Stimulated activated CD4-positive, alpha-beta T cell treated with anti-CD3 and anti-CD28 coated beads, TNF-alpha, amount 100 ng/mL, for 24 hours (primary cell): ENCODE data around the gene MTX3.

ENCODE experiments used
- DNase-seq, 3 experiments: peaks; one replicate each; pipeline ENCODE4 v3.0.0-alpha.2; 2020; ENCODE audit warnings: low read depth in 3 of 3

MTX3 gene, protein sequence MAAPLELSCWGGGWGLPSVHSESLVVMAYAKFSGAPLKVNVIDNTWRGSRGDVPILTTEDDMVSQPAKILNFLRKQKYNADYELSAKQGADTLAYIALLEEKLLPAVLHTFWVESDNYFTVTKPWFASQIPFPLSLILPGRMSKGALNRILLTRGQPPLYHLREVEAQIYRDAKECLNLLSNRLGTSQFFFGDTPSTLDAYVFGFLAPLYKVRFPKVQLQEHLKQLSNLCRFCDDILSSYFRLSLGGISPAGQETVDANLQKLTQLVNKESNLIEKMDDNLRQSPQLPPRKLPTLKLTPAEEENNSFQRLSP

DNA sequence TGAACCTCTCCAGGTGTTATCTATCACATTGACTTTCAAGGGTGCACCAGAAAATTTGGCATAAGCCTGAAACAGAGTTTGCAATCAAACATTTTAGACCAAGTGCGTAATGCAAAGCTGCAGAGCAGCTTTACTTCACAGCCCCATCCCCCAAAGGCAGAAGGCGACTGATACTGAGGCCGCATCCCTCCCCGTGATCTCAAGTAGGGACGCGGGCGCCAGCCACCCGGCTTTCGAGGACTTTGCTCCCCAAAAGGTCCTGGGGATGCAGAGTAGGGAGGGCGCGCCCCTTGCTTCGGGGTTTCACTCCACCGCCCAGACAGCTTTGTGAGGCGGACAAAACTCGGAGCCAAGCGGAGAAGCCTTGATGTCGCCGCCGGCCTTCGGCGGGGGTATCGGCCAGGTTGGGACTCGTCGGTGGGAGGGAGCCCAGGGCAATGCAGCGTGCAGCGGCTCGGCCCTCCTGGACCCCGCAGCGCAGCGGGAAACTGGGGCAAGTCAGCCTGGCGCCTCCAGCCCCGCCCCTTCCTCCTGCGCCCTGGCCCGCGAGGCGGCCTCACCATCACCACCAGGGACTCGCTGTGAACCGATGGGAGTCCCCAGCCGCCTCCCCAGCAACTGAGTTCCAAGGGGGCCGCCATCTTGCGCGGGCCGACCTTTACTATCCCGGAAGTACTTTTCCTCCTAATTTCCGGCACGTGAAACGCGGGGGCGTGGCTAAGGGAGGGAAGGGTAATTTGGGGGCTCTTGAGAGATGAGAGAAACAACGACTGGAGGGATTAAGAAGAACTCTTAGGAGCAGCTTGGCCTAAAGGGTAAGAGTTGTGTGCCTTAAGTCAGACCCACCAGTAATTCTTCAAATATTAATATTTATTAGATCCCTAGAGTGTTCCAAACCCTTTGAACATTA, at the start of gene MTX3:
MTX3 (minus strand) TSS at position 665 of the 910 bp plus-strand sequence; CDS start at position 641, 24 bp downstream.
- DNase-seq = peak; percentile 83 to 90 (median 85)

DNA sequence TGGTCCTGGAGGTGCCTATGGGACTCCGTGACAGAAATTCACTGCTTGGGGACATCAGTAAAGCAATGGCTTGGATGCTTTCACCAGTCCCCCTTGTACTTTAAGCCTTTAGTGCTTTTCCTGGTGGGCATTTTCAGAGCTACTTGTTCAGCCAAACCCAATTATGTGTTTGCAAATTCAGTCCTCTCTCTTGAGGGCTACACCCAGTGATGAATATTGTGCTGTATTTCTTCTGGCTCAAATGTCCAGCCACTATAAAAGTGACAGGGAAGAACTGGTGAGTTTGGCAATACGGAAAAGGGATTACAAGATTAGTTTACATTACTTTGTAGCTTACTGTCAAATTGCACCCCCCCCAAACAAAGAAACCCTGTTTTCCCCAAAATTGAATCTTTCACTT, 48.6 kb upstream of the MTX3 start:
- DNase-seq = no peak

DNA sequence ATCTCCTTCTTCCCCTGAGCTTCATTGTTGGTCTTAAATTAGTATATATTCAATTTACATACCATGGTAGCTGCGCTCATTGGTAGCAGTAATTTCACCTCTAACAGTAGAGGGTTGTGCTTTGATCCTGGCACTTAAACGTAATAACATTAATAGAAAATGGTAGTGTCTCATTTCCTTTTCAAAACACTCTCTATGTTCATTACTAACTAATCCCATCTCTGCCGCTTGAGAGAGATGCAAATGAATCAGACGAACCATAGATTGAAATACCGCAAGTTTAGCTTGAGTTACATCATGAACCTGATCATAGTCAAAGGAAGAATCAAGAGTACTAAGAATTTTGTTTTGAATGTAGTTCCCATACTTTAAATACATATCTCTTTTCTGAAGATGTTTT, 46.3 kb upstream of the MTX3 start:
- no peak for DNase-seq

DNA sequence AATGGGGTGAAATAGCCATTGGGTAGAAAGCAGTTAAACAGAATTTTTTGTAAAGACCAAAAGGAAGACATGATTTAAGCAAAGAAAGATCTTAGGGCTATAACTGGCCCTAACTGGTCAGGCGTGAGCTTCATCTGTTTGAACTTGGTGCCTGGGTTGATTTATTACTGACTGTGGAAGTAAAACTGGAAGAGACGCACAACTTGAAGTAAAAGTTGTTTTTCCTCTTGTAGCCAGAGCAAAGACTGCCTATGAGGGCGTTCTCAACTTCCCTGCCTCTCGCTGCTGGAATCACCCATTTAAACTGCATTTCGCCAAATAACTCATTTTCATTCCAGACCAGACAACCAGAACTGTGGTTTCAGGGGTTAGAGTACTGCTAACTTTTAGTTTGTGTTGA, 45.6 kb upstream of the MTX3 start:
- DNase-seq = no peak

DNA sequence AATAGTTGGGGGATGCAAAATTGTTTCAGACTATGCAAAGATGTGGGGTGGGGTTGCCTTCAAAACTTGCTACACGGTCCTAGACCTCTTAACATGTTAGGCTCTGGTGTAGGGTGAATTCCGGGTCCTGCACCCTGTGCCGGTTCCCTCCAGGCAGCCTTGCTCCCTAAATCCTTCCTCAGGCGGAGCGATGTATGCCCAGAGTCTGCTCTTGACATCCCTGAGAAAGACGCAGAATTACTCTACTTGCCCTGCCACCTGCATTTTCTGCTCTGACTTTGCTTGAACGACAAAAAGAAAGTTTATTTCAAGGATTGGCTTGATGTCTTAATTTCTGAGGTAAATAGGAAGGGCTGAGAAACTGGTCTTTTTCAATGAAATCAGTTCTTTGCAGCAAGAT, 44.8 kb upstream of the MTX3 start:
- no peak for DNase-seq

DNA sequence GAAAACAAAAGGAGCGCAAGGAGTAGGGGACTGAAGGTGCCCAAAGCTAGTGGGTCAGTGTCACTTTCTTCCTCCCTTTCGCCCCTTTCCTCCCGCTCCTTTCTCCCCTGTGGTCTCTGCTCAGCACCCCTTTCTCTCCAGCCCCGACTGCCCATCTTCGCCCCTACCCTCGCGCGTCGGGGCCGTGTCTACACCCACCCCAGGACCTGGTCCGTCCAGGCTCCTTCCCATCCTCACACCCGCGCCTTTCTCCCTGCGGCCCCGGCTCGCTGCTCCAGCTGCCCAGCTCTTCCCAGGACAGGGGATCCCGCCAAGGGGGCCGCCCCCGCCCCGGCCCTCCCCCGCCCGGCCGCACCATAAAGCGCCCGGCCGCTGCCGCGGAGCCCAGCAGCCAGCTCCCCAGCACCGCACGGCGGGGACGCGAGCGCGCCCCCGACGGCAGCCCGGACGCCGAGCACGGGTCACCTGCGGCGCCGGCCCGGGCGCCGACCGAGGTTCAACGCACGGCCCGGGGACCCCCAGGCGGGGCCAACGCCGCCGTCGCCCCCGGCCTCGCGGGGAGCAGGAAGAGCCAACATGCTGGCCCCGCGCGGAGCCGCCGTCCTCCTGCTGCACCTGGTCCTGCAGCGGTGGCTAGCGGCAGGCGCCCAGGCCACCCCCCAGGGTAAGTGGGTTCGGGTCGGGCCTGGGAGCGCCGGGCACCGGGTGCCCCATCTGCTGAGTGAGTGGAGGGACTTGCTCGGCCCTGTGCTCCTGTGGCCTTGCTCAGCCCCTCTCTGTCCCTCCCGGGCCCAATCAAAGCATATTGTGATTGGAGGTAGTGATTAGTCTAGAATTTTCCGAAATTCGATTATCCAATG, 44.1 kb upstream of the MTX3 start, which contains the start of gene THBS4:
THBS4 (plus strand) TSS at position 387 of the 860 bp plus-strand sequence; CDS start at position 577, 190 bp downstream.
- DNase-seq = no peak

DNA sequence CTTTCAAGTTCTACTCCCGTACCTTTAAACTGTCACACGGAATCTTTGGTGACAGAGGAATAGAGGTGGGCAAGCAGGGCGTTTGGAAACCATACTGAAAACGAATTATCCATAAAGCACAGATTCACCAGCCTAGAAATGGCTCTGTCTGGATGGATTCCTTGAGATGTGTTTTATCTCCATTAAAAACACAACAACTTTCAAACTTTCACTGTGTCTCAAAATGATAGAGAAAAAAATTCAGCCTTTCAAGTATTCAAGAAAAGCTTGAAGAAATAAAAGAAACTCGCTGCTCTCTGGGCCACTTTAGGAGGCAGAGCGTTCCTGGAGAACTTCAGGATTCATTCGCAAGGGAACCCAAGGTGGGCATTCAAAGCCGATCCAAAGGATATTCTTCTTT, 43.5 kb upstream of the MTX3 start:
- DNase-seq = no peak

DNA sequence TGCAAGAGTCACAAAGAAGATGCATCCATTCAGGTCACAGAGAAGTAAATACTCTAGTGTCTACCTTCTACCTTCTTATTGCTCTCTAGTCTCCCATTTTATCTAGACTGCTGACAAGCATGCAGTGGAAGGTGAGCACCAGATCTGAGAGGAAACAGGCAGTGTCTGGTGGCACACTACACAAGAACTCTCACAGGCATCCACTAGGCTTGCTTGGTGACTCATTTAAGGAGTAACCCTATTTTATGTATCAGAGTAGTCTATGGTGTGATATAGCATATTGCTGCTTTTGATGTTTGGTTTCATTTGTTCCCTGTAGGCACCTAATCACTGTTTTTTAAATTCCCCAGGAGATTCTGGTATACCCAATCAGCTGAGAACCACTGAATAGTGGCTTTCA, 42.5 kb upstream of the MTX3 start:
- DNase-seq = peak in 1 of 3 experiments; percentile 16

DNA sequence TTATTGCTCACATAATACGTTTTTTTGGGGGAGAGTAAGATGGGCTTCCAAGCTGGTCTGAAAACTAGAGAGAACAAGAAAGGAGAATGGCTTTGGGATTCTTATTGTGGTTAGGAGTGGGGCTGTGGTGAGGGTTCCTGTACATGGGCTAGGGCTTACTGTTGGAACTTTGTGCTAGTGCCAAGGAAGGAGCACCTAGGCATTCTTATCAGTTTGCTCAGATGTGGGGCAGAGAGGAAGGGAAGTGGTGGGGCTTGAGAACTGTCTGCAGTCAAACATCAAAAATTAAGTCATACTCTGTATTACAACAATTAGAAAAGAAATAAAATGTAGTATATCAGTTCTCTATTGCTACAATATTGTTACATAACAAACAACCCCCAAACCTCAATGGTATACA, 40.0 kb upstream of the MTX3 start:
- no peak for DNase-seq

DNA sequence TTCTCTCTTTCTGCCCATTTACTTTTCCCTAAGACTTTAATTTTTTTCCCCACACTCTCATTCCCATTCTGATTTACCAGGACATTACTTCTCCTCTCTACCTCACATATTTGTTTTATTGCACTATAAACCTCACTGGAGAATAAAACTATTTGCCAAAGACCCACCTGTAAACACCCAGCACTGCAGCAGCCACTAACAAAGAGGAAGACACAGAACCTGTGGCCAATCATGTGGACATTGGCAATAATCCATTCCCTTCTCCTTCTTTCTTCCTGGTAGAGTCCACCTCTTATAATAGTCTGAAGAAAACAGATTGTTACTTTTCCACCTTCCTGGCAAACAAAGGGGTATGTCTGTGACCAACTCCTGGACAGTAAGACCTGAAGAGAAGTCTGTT, 35.8 kb upstream of the MTX3 start:
- no peak for DNase-seq

DNA sequence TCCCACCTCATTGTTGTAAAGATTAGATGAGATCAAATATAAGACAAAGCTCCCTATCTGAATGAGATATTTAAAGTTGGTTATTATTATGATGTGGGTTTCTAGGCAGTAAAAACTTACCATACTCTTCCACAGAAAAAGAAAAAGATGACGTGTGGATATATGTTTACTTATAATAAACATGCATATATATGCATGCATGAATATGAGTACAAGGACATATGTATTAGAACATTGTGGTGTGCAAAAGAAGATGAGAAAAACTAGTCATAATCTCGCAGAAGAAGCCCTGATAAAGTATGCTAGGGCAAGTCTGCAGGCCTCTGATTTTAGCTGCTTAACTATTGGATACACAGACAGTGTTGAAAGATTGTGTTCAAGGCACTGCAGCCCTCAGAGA, 34.0 kb upstream of the MTX3 start:
- no peak for DNase-seq

DNA sequence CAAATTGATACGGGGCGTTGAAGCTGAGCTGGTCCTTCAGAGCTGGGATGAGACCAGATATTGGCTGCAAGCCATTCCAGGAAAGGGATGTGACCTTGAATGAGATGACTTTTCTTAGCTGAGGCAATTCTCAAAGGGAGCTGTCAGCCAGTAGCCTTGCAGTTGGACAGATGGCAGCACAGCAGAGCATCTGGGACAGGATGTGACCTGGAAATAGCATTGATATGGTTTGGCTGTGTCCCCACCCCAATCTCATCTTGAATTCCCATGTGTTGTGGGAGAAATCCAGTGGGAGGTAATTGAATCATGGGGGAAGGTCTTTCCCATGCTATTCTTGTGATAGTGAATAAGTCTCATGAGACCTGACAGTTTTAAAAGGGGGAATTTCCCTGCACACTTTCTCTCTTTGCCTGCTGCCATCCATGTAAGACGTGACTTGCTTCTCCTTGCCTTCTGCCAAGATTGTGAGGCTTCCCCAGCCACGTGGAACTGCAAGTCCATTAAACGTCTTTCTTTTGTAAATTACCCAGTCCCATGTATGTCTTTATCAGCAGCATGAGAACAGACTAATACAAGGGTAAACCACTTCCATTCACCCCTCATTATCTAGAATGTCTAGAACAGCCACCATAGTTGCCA, 19.8 kb upstream of the MTX3 start:
- no peak for DNase-seq

DNA sequence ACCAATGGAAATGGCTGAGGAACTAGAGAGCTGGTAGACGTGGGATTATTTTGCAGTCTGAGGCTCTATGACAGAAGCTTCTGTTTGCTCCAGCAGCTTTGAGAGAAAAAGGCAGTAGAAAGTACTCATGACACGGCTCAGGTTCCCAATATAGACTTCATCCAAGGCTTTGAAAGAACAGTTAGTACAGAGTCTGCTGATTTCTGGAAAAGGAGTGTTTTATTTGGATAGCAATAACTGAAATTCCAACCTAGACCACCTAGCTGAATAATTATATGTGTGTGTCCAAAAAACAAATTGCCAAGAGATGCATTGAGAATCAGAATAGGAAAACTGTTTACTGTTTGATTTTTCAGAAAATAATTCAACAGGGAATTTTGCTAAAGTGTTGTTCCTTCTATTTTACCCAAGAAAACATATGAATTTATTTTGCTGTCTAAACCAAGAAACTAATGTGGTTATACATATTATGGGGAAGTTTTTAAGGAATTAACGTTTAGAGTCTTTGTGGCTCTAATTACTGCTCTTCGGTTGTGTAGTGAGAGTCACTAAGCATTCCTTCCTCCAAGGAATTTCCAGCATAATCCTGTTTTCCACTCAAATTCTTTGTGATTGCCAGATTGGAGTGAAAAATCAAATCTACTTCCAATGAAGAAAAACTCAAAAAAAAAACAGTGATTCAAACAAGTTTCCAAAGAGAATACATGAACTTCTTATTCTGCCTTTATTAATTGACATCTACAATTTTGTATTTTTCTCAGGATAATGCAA, 18.1 kb upstream of the MTX3 start:
- no peak for DNase-seq

DNA sequence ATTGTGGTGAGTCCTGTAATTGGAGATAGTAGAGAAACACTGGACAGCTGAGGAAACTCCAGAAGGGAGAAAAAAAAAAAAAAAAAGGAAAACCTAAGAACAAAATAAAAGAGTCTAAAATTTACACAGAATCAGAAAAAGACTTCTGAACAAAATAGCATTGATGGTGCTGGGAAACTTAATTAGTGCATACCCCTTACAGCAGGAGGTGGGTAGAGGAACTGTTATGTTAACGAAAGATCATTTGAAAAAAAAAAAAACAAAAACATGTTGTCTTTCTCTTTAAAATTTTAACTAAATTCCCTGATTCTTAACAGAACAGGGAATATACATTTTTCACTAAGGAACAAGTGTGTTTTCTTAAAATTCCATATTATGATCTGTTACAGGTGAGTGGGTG, 11.6 kb upstream of the MTX3 start:
- no peak for DNase-seq

DNA sequence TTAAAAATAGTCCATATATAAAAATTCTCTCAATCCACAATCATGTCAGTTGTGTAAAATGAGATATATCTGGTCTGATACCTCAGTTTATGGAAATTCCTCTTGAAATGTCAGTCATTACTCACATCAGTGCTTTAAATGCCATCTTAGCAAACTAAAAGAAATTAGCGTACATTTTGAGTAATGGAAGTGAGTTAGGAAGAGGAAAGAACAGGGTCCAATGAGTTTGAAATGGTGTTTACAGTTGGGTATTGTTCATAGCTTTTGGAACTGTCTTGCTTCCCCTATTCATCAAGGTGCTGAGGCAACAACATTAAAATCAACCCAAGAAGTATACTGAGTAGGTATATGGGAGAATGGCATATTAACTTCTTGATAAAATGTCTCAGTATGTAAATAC, 8.7 kb upstream of the MTX3 start:
- no peak for DNase-seq

DNA sequence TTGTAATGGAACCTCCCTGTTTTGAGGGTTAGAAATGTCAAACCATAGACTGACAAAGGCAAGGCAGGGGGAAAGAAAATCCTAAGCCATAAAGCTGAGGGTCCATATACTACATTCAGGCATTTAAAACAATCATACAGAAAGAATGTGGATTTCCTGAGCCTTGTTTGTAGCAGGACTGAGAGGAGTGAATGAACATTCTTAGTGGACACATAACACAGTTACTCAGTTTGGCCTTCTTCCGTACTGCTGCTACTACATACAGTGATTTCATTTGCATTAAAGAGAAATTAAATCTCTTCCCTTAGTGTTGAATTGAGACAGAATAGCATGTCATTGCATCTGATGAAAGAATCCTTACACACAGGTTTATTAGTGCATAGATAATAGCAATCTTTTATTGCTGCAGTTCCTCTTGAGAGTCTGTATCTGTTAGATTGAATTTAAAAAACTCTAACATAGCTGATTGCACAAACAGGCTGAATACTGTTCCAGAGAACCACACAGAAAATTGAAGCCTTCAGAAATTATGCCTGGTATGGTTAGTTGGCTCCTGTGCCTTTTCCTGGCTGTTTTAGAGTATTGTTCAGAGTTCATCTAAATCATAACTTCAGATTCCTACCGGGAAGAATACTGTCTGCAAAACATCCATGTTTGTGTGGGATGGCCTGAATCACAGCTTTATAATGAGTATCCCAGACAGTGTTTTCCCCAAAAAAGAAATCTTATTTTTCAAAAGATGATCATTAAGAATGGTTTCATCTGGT, 2.0 kb upstream of the MTX3 start:
- DNase-seq = no peak

DNA sequence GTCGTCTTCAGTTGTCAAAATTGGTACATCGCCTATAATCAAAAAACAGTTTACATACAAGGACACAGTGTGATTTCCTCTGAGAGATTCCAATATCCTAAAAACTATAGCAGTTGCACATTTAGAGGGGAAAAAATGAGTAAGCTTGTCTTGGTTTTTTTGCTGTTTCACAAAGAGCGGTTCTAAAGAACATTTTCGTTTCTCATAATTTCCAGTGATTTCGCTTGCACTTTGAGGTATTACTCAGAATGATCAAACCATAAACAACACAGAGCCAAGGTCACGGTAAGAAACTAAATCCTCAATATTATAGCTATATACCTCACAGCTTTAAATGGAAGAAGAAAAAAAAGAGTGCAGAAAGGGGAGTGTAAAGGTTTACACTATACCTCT, 861 bp downstream of the MTX3 start:
- no peak for DNase-seq

DNA sequence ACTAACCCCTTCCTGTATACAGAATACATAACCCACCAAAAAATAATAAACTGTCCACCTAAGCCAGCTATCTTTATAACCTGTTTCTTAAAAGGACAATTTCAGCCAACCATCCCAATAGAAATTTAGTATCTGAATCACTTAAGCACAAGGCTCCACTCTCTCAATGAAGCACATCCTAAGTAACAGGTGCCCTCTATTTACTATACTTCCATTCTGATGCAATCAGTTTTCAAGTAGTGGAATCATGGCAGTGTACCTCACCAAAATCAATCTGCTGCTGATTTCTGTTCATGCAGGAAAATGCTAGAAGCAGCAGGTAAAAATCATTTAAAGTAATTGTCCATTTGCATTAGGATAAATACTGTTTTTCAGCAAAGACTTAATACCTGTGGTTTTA, 4.8 kb downstream of the MTX3 start:
- DNase-seq = no peak

DNA sequence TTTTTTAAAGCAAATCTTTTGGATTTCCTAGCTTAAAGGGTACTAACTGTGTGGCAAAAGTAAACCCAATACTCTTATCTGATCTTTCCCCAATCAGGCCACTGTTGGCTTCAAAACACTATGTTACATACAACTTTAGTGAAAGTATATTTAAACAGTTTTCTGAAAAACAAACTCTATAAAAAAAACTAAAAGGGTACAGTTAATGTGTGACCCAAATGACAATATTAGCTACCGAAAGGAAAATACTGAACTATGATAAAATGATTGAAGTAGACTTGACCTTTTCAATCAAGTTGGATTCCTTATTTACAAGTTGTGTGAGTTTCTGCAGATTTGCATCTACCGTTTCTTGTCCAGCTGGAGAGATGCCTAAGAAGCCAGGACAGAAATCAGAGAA, 5.8 kb downstream of the MTX3 start:
- no peak for DNase-seq

DNA sequence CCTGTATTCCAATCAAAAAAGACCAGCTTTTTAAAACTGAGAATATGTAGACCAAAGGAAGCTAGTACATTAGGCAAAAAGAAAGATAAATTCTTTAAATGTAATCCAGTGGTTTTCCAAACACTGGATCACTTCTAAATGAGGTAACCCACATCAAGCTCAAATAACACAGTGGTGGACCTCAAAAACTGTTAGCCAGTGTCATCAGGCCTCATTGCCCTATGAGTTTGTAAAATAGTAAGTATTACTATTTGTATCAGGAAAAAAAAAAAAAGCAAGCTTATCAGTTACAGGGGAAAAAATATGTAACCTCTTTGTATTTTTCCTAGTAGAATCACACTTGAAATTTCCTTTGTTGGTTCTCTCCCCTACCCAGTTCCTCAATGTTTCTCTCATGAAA, 6.7 kb downstream of the MTX3 start:
- no peak for DNase-seq
